Caco-2 (cell line): ENCODE data around the gene WSB2. TPM values are rescaled to one million over a fixed set of nuclear protein-coding genes. Genes with fewer than 3 reads are reported as not detected.
A peak's percentile ranks its signal among the peaks of the same experiment; 100 is the strongest.

Experiments used
- BruUV-seq: library from RNA; stranded (reverse); fragments of 400-500 nt; replicated peaks from 2 replicates; lab custom pipeline; 2021; lab: Mats Ljungman, UMichigan
- CTCF ChIA-PET: fragments of 300-600 bp; sonication (Branson Sonifier 250); formaldehyde crosslinking; loops from one replicate; lab custom pipeline; 2022; ENCODE audit warnings: antibody characterized with exemption; lab: Charles Lee
- POLR2A ChIA-PET: fragments of 300-600 bp; sonication (Branson Sonifier 250); formaldehyde crosslinking; loops from one replicate; lab custom pipeline; 2022; ENCODE audit warnings: antibody characterized with exemption; lab: Charles Lee
- DNase-seq, 2 experiments: peaks; one replicate each; pipeline versions ENCODE4 v3.0.0 to v3.0.0-alpha.2; 2020 to 2022
- H3K27me3 ChIP-seq: replicated peaks from 2 replicates; pipeline ENCODE4 v1.6.0; 2011; ENCODE audit warnings: low read length; ENCODE audit not compliant: control insufficient read depth, insufficient read depth
- H3K36me3 ChIP-seq: 2 replicates; pipeline ENCODE4 v1.5.1; 2011; ENCODE audit warnings: low read length; ENCODE audit not compliant: control insufficient read depth, insufficient read depth
- H3K4me1 ChIP-seq: fragments of 250-450 bp; sonication (Bioruptor Pico); 2 replicates; pipeline ENCODE4 v1.5.1; 2020; ENCODE audit warnings: mild to moderate bottlenecking
- H3K4me3 ChIP-seq: 2 replicates; pipeline ENCODE4 v1.5.1; 2011; ENCODE audit warnings: low read depth, mild to moderate bottlenecking, control low read depth, low read length
- H3K9me3 ChIP-seq: fragments of 250-450 bp; sonication (Bioruptor Pico); 2 replicates; pipeline ENCODE4 v1.5.1; 2020; ENCODE audit warnings: mild to moderate bottlenecking, moderate library complexity
- H3K27ac Mint-ChIP-seq: one replicate; pipeline ENCODE4 v1.8.0; 2022; ENCODE audit warnings: mixed read lengths; ENCODE audit not compliant: unreplicated experiment
- H3K27me3 Mint-ChIP-seq: one replicate; pipeline ENCODE4 v1.8.0; 2022; ENCODE audit warnings: mixed read lengths; ENCODE audit not compliant: insufficient read depth, unreplicated experiment
- H3K36me3 Mint-ChIP-seq: one replicate; pipeline ENCODE4 v1.8.0; 2022; ENCODE audit warnings: mild to moderate bottlenecking, mixed read lengths; ENCODE audit not compliant: insufficient read depth, unreplicated experiment
- H3K4me1 Mint-ChIP-seq: one replicate; pipeline ENCODE4 v1.8.0; 2022; ENCODE audit warnings: low read depth, mixed read lengths; ENCODE audit not compliant: unreplicated experiment
- H3K4me3 Mint-ChIP-seq: one replicate; pipeline ENCODE4 v1.8.0; 2022; ENCODE audit warnings: mild to moderate bottlenecking, moderate library complexity, mixed read lengths; ENCODE audit not compliant: unreplicated experiment
- H3K9me3 Mint-ChIP-seq: one replicate; pipeline ENCODE4 v1.8.0; 2022; ENCODE audit warnings: mixed read lengths; ENCODE audit not compliant: unreplicated experiment
- CTCF ChIP-seq, 2 experiments: fragments of 200-600 bp in 1 of 2; IDR thresholded peaks; 1 replicate in 1 of 2; 2 replicates in 1 of 2; pipeline versions ENCODE4 v1.5.1 to v1.8.0; 2011 to 2022; ENCODE audit warnings: antibody characterized with exemption in 1 of 2, control low read depth in 1 of 2, inconsistent platforms in 1 of 2, low read depth in 1 of 2, low read length in 1 of 2, mild to moderate bottlenecking in 1 of 2, moderate library complexity in 1 of 2; ENCODE audit not compliant: insufficient read depth in 1 of 2, severe bottlenecking in 1 of 2, unreplicated experiment in 1 of 2
- intact Hi-C: fragments of 100-400 bp; cut with micrococcal nuclease; formaldehyde crosslinking; loops from one replicate; pipeline ENCODE4 v1.10.0; 2022; ENCODE audit not compliant: unreplicated experiment
- total RNA-seq: library from RNA; stranded (reverse); gene quantifications from 2 replicates; pipeline ENCODE4 v1.2.3, GENCODE V29; 2022

WSB2 gene
- total RNA-seq, 1 experiment from 2014 or later: 36.7 TPM

GRCh38 chr12:118055865-118056773, 4.9 kb downstream of the WSB2 start:
- no peak overlapping the region for H3K4me3 Mint-ChIP-seq
- no peaks in the 10 kb centered on the region for H3K27me3 Mint-ChIP-seq
- Histone ChIP-seq H3K36me3 (no peaks in the 10 kb centered on the region), H3K4me1 (peaks cover 42% of the 10 kb centered on the region), H3K4me3 (no peak overlapping the region), H3K9me3 (no peaks in the 10 kb centered on the region), H3K27me3 (no peaks in the 10 kb centered on the region)
- no peaks in the 10 kb centered on the region for H3K9me3 Mint-ChIP-seq
- H3K27ac Mint-ChIP-seq: no peak overlapping the region
- CTCF ChIA-PET: interaction anchor here (1.7 kb wide), 1 partner anchor 21 kb away, joined by 5 read pairs; no protein-coding TSS in a partner anchor
- POLR2A ChIA-PET: interaction anchor here (0.5 kb wide), 1 partner anchor 79 kb away, joined by 3 read pairs; no protein-coding TSS in a partner anchor
- no peak for DNase-seq
- peaks cover 20% of the 10 kb centered on the region for H3K4me1 Mint-ChIP-seq
- BruUV-seq: no TSS peak
- intact Hi-C loops: no loop called here
- H3K36me3 Mint-ChIP-seq: peaks cover 19% of the 10 kb centered on the region
- no peak for TF ChIP-seq CTCF (IDR thresholded peaks at IDR 0.05; ENCODE audit: insufficient read depth in 1 of 2, low read depth in 1 of 2, low read length in 1 of 2, severe bottlenecking in 1 of 2, unreplicated experiment in 1 of 2)

- ChIA-PET POLR2A (no interaction called here), CTCF (interaction anchor here (0.7 kb wide), 1 partner anchor 49 kb away, joined by 3 read pairs; the partner anchor contains the start of gene VSIG10)
- no peaks in the 10 kb centered on the region for H3K36me3 ChIP-seq
- H3K9me3 ChIP-seq: no peaks in the 10 kb centered on the region
- Mint-ChIP-seq H3K9me3 (no peaks in the 10 kb centered on the region), H3K36me3 (peaks cover 25% of the 10 kb centered on the region), H3K4me3 (no peak overlapping the region), H3K27me3 (no peaks in the 10 kb centered on the region), H3K4me1 (peaks cover 20% of the 10 kb centered on the region), H3K27ac (no peak overlapping the region)
- no TSS peak for BruUV-seq
- intact Hi-C loops: no loop called here
- peaks cover 40% of the 10 kb centered on the region for H3K4me1 ChIP-seq
- no peak overlapping the region for H3K4me3 ChIP-seq
- H3K27me3 ChIP-seq: no peaks in the 10 kb centered on the region
- DNase-seq: peak; percentile 77 to 78
- TF ChIP-seq CTCF (IDR thresholded peaks at IDR 0.05; ENCODE audit: insufficient read depth in 1 of 2, low read depth in 1 of 2, low read length in 1 of 2, severe bottlenecking in 1 of 2, unreplicated experiment in 1 of 2): peak; percentile 63 to 75
Observed at GRCh38 chr12:118055144-118055557, 5.8 kb downstream of the WSB2 start.
